ENCODE data around the gene CAPN10.
A peak's percentile ranks its signal among the peaks of the same experiment; 100 is the strongest.

Gene CAPN10

DNA sequence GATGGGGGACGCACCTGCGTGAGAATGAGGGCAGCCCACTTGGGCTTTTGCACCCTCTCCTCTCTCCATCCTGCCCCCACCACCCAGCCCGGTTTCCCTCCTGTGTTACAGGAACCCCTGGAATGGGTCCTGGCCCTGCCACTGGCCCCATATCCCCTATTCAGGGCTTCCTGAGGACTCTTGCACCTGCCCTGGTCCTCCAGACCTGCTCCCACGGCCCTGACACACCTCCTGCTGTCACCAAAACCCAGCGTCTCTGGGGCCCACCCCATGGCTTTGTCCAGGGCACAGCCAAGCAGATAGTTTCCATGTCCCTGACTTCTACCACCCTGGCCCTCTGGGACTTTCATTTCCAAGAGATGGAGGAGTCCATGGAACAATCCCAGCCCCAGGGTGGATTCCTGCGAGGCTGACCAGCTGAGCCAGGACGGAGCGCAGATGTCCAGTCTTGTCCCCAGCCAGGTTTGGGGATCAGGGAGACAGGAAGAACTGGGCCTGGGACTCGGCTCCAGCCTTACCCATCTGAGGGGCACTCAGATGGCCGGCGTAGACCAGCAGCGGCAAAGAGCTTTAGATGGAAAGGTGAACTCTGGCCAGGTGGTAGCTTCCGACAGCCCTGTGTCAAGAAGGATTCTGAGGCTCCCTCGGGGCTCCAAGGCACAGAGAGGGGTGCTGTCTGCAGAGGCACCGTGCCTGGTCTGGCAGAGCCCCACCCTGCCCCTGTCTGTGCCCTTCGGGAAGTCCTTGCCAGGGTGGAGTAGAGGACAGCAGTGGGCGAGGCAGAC lies 50.8 kb downstream of the CAPN10 start:
- ChIA-PET CTCF (no interaction called here), POLR2A (no interaction called here)
- DNase-seq (ENCODE audit: extremely low spot score): no peak
- TF ChIP-seq, protein P1, sequence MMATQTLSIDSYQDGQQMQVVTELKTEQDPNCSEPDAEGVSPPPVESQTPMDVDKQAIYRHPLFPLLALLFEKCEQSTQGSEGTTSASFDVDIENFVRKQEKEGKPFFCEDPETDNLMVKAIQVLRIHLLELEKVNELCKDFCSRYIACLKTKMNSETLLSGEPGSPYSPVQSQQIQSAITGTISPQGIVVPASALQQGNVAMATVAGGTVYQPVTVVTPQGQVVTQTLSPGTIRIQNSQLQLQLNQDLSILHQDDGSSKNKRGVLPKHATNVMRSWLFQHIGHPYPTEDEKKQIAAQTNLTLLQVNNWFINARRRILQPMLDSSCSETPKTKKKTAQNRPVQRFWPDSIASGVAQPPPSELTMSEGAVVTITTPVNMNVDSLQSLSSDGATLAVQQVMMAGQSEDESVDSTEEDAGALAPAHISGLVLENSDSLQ (IDR thresholded peaks at IDR 0.05): no peak

DNA sequence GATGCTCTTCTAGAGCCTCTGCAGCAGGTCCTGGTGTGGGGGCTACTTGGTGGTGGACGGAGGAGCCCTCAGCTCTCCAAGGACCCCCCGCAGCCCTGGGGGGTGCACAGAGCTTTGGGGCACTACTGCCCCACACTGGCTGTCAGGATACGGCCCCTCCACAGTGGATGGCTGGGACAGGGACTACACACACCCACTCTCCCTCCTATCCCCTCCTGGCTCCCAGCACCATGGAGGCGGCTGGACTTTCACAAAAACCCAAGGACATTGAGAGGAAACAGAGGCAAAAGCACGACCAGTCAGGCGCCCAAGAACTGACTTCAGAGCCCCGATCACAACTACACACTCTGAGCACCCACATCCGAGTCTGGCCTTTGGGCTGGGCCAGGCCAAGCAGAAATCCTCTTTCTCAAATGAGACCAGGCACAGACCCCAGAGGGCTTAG lies 51.4 kb downstream of the CAPN10 start:
- TF ChIP-seq TARDBP (IDR thresholded peaks at IDR 0.05) (no peak), FOXK2 (IDR thresholded peaks at IDR 0.05) (no peak), CTBP1 (IDR thresholded peaks at IDR 0.05; ENCODE audit: borderline replicate concordance) (no peak), SP1 (IDR thresholded peaks at IDR 0.05) (no peak), LEF1 (IDR thresholded peaks at IDR 0.05; ENCODE audit: borderline replicate concordance) (no peak), HDGF (IDR thresholded peaks at IDR 0.05; ENCODE audit: borderline replicate concordance) (no peak), FOXM1 (IDR thresholded peaks at IDR 0.05; ENCODE audit: borderline replicate concordance) (no peak), ZNF384 (IDR thresholded peaks at IDR 0.05) (no peak), ARNT (IDR thresholded peaks at IDR 0.05) (no peak), BHLHE40 (IDR thresholded peaks at IDR 0.05; ENCODE audit: borderline replicate concordance) (no peak), L3MBTL2 (conservative IDR thresholded peaks at IDR 0.05) (no peak), SUZ12 (IDR thresholded peaks at IDR 0.05) (no peak), FOXA1 (IDR thresholded peaks at IDR 0.05) (no peak), ELF4 (IDR thresholded peaks at IDR 0.05) (no peak), NFRKB (IDR thresholded peaks at IDR 0.05) (no peak)
- TF ChIP-seq, protein P1 (IDR thresholded peaks at IDR 0.05): no peak
- CTCF ChIA-PET: no interaction called here
- POLR2A ChIA-PET: no interaction called here
- DNase-seq (ENCODE audit: extremely low spot score): no peak

DNA sequence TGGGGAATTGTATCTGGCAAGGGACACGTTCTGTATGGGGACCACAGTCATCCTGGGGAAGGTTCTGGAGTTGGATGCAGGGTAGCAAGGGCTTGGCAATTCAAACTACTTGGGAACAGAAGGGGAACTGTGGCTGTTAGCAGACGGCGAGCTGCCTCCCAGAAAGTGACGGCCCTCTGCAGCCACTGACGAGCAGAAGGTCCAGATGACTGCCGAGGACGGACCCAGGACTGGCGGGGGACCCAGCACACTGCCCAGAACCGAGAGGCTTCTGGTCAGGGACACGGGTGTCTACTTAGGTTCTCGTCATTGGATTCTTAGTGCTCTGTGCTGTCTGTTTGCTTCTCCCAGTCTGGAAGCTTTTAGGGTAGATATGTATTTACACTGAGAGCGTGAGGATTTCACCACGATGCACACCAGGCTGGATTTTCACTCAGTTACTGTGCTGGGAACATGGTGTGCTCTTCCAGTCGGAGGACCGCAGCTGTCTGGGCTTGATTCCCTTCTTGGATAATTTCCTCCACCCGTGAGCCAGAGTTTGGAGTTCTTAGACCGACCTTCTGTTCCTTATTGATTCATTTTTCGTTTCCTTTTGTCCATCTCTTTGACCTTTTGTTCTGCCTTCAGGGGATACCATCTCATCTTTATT lies 52.1 kb downstream of the CAPN10 start:
- no peak for DNase-seq (ENCODE audit: extremely low spot score)
- no peak for TF ChIP-seq FOXK2 (IDR thresholded peaks at IDR 0.05)
- TF ChIP-seq, protein P1 (IDR thresholded peaks at IDR 0.05): no peak
- TF ChIP-seq FOXM1 (IDR thresholded peaks at IDR 0.05; ENCODE audit: borderline replicate concordance): no peak
- no peak for TF ChIP-seq L3MBTL2 (conservative IDR thresholded peaks at IDR 0.05)
- no peak for TF ChIP-seq NFRKB (IDR thresholded peaks at IDR 0.05)
- TF ChIP-seq TARDBP (IDR thresholded peaks at IDR 0.05): no peak
- no peak for TF ChIP-seq LEF1 (IDR thresholded peaks at IDR 0.05; ENCODE audit: borderline replicate concordance)
- TF ChIP-seq SP1 (IDR thresholded peaks at IDR 0.05): no peak
- no peak for TF ChIP-seq ZNF384 (IDR thresholded peaks at IDR 0.05)
- no peak for TF ChIP-seq CTBP1 (IDR thresholded peaks at IDR 0.05; ENCODE audit: borderline replicate concordance)
- TF ChIP-seq BHLHE40 (IDR thresholded peaks at IDR 0.05; ENCODE audit: borderline replicate concordance): no peak
- TF ChIP-seq HDGF (IDR thresholded peaks at IDR 0.05; ENCODE audit: borderline replicate concordance): no peak
- TF ChIP-seq FOXA1 (IDR thresholded peaks at IDR 0.05): no peak
- no peak for TF ChIP-seq ARNT (IDR thresholded peaks at IDR 0.05)
- no peak for TF ChIP-seq ELF4 (IDR thresholded peaks at IDR 0.05)
- TF ChIP-seq SUZ12 (IDR thresholded peaks at IDR 0.05): no peak
- POLR2A ChIA-PET: no interaction called here
- CTCF ChIA-PET: no interaction called here

DNA sequence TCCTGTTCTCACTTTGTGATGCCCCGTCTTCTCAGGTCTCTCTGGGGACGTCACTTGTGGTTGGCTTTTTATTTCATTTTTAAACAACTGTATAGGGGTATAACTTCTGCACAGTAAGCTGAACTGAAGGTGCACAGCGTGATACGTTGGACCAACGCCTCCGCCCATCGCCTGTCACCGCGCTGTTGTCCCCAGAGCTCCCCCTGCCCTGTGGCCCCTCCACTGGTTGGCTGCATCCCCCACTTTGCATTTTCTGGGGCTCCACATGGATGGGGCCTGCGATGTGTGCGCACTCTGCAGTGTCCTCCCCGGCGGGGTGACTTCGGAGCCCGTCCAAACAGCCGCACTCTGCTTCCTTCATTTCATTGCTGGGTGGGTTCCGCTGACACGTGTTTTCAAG lies 53.0 kb downstream of the CAPN10 start:
- ChIA-PET CTCF (no interaction called here), POLR2A (no interaction called here)
- TF ChIP-seq LEF1 (IDR thresholded peaks at IDR 0.05; ENCODE audit: borderline replicate concordance) (no peak), SP1 (IDR thresholded peaks at IDR 0.05) (no peak), SUZ12 (IDR thresholded peaks at IDR 0.05) (no peak), FOXM1 (IDR thresholded peaks at IDR 0.05; ENCODE audit: borderline replicate concordance) (no peak), L3MBTL2 (conservative IDR thresholded peaks at IDR 0.05) (no peak), ARNT (IDR thresholded peaks at IDR 0.05) (no peak)
- DNase-seq (ENCODE audit: extremely low spot score): no peak

DNA sequence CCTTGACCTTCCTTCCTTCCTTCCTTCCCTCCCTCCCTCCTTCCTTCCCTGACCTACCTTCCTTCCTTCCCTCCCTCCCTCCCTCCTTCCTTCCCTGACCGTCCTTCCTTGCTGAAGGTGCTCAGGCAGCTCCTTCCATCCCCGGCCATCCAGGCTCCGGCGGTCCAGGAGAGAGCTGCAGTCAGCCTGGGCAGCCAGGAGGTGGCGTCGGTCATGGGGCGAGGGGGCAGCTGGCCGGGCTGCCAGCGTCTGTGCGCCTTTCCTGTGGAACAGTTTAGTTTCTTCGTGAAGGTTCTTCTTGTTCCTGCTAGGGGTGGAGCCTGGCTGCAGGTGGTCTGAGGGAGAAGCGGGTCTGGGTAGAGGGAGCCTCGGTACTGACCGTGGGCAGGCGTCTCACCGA lies 54.4 kb downstream of the CAPN10 start:
- no peak for TF ChIP-seq ELF4 (IDR thresholded peaks at IDR 0.05)
- no peak for TF ChIP-seq ZNF384 (IDR thresholded peaks at IDR 0.05)
- POLR2A ChIA-PET: interaction anchor here (1.0 kb wide), 1 partner anchor 55 kb away, joined by 4 read pairs; the partner anchor contains the start of gene CAPN10
- CTCF ChIA-PET: interaction anchor here (0.6 to 0.8 kb wide), 3 partner anchors 14 to 28 kb away, joined by 3 to 4 read pairs (median 3); no protein-coding TSS in a partner anchor
- DNase-seq (ENCODE audit: extremely low spot score): peak; percentile 83

DNA sequence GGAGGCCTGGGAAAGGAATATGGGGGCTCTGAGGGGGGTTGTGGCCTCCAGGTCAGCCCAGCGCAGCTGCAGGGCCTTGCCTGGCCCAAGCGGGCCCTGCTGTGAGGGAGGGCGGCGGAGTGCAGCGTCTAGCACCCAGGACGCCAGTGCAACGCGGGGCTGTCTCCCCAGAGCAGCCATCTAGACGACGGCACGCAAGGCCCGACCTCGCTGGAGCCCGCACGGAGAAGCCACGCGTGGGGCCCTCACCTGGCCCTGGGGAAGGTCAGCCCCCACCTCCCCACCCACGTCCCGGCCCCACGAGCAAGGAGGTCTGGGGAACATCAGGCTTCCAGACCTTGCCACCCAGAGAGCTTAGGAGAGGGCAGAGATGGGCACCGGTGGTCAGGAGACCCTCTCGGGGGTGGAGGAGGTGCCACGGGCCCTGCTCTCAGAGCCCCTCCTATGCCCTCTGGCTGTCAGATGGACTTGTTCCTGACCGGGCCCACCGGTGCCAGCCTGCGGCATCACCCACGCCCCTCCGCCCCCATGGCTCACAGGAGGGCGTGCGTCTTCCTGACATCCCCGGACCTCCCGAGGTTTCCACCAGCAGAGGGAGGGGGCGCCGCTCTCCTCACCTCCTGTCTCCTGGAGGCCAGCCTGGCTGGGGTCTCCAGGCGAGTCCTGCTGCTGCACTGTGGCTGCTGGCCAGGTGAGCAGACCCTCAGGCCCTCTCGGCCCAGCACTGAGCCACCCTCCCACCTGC lies 55.7 kb downstream of the CAPN10 start:
- ChIA-PET POLR2A (no interaction called here), CTCF (no interaction called here)
- no peak for TF ChIP-seq SUZ12 (IDR thresholded peaks at IDR 0.05)
- TF ChIP-seq SP1 (IDR thresholded peaks at IDR 0.05): no peak
- no peak for TF ChIP-seq LEF1 (IDR thresholded peaks at IDR 0.05; ENCODE audit: borderline replicate concordance)
- no peak for TF ChIP-seq NFRKB (IDR thresholded peaks at IDR 0.05)
- TF ChIP-seq FOXA1 (IDR thresholded peaks at IDR 0.05): no peak
- no peak for TF ChIP-seq FOXM1 (IDR thresholded peaks at IDR 0.05; ENCODE audit: borderline replicate concordance)
- TF ChIP-seq BHLHE40 (IDR thresholded peaks at IDR 0.05; ENCODE audit: borderline replicate concordance): no peak
- no peak for TF ChIP-seq ELF4 (IDR thresholded peaks at IDR 0.05)
- no peak for TF ChIP-seq ARNT (IDR thresholded peaks at IDR 0.05)
- no peak for TF ChIP-seq CTBP1 (IDR thresholded peaks at IDR 0.05; ENCODE audit: borderline replicate concordance)
- TF ChIP-seq L3MBTL2 (conservative IDR thresholded peaks at IDR 0.05): no peak
- TF ChIP-seq, protein P1 (IDR thresholded peaks at IDR 0.05): no peak
- no peak for TF ChIP-seq ZNF384 (IDR thresholded peaks at IDR 0.05)
- no peak for TF ChIP-seq FOXK2 (IDR thresholded peaks at IDR 0.05)
- no peak for DNase-seq (ENCODE audit: extremely low spot score)
